ENCODE results near the gene OVCA2. TPM values are rescaled to one million over a fixed set of nuclear protein-coding genes. Genes with fewer than 3 reads are reported as not detected.
A peak's percentile ranks its signal among the peaks of the same experiment; 100 is the strongest.

The OVCA2 gene
- total RNA-seq, 4 donors from 2014 or later, result 36.6 to 51.5 (median 42.7) TPM

DNA sequence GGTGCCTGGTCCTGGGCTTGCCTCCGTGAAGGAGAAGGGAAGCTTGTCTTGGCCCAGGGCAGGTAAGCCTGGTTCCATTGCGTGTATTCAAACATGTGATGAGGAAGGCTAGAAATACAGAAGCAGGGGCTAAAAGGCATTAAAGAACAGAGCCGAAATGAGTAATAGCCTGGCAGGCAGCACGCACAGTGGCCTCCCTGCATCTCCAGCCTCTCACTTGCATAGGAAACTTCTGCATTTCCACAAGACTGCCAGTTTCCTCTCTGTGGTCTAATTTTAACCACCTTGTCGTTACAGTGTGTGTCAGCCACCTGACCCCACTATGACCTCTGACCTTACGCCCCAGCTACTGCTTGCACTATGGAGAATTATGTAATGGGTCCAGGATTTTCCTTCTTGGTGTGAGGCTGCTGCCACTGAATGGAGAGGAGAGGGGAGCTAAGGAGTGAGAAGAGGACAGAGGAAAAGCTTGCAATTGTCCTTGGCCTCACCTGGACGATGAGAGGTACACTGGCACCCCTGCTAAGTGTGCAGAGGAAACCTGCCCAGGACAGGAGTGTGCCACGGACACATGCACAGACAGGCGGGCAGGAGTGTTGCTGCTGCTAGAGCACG lies 45.9 kb downstream of the OVCA2 start:
- DNase-seq (ENCODE audit: low spot score in 2 of 2), result peak in 1 of 2 donors; percentile 71
- no peak for TF ChIP-seq EP300 (IDR thresholded peaks at IDR 0.05)
- TF ChIP-seq, protein P1, sequence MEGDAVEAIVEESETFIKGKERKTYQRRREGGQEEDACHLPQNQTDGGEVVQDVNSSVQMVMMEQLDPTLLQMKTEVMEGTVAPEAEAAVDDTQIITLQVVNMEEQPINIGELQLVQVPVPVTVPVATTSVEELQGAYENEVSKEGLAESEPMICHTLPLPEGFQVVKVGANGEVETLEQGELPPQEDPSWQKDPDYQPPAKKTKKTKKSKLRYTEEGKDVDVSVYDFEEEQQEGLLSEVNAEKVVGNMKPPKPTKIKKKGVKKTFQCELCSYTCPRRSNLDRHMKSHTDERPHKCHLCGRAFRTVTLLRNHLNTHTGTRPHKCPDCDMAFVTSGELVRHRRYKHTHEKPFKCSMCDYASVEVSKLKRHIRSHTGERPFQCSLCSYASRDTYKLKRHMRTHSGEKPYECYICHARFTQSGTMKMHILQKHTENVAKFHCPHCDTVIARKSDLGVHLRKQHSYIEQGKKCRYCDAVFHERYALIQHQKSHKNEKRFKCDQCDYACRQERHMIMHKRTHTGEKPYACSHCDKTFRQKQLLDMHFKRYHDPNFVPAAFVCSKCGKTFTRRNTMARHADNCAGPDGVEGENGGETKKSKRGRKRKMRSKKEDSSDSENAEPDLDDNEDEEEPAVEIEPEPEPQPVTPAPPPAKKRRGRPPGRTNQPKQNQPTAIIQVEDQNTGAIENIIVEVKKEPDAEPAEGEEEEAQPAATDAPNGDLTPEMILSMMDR (IDR thresholded peaks at IDR 0.05), result no peak
- TF ChIP-seq POLR2AphosphoS5 (IDR thresholded peaks at IDR 0.05), result peak in 1 of 3 donors; percentile 38
- no peak for TF ChIP-seq POLR2A (IDR thresholded peaks at IDR 0.05)
- Histone ChIP-seq H3K27ac (no peak overlapping the region), H3K4me3 (no peak overlapping the region), H3K4me1 (peaks cover 87% of the 10 kb centered on the region), H3K36me3 (no peaks in the 10 kb centered on the region), H3K27me3 (no peaks in the 10 kb centered on the region), H3K9me3 (no peaks in the 10 kb centered on the region)
- WGBS, result 57% methylated on average over 10 of the region's 10 CpGs

DNA sequence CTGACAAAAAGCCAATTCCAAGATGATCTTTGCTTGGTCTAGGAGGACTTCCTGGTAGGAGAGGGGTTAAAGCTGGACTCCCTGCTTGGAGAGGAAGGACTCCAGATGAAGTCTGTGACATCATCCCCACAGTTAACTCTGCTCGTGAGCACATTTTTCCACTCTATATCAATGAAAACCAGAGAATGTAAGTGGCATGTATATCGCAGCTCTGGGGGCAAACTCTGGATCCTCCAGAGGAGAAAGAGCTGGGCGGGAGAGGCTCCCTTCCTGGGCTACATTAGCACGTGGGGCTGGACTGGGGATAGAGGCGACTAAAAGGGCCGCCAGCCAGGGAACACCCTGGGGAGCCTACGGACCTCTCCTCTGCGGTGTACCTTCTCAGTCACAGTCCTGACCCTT lies 47.2 kb downstream of the OVCA2 start:
- 37% methylated on average over 8 of the region's 8 CpGs for WGBS
- DNase-seq (ENCODE audit: low spot score in 2 of 2), result no peak
- Histone ChIP-seq H3K4me1 (peaks cover 76% of the 10 kb centered on the region), H3K9me3 (no peaks in the 10 kb centered on the region), H3K27me3 (no peaks in the 10 kb centered on the region), H3K36me3 (no peaks in the 10 kb centered on the region), H3K27ac (peak overlapping the region; percentile 78), H3K4me3 (peak overlapping the region; percentile 40)
- TF ChIP-seq, protein P1 (IDR thresholded peaks at IDR 0.05), result no peak
- TF ChIP-seq EP300 (IDR thresholded peaks at IDR 0.05) (no peak), POLR2A (IDR thresholded peaks at IDR 0.05) (no peak), POLR2AphosphoS5 (IDR thresholded peaks at IDR 0.05) (no peak)

DNA sequence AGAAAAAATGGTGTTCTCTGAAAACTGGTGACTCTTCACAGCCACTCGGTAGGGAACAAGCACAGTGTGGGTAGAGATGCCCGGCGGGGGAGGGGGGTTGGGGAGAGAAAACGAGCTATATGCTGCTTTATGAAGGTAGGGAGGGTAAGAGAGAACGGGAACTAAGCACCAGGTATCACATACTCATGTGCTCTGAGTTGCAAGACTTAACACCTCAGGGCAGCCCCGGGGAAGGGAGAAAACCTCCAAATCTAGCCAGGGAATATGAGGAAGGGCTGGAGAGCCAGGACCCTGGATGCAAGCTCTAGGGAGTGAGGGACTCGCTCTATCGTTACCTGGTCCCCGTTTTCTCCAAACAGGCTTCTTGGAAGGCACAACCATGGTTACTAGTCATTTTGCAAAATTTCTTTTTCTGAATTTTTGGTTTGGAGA lies 48.4 kb downstream of the OVCA2 start:
- Histone ChIP-seq H3K4me3 (peak overlapping the region; percentile 40), H3K27ac (peak overlapping the region; percentile 78), H3K27me3 (no peaks in the 10 kb centered on the region), H3K36me3 (no peaks in the 10 kb centered on the region), H3K9me3 (no peaks in the 10 kb centered on the region), H3K4me1 (peaks cover 76% of the 10 kb centered on the region)
- no peak for DNase-seq (ENCODE audit: low spot score in 2 of 2)
- TF ChIP-seq POLR2AphosphoS5 (IDR thresholded peaks at IDR 0.05), result no peak
- no peak for TF ChIP-seq POLR2A (IDR thresholded peaks at IDR 0.05)
- TF ChIP-seq, protein P1 (IDR thresholded peaks at IDR 0.05), result no peak
- TF ChIP-seq EP300 (IDR thresholded peaks at IDR 0.05), result no peak
- 60% methylated on average over 9 of the region's 9 CpGs for WGBS

DNA sequence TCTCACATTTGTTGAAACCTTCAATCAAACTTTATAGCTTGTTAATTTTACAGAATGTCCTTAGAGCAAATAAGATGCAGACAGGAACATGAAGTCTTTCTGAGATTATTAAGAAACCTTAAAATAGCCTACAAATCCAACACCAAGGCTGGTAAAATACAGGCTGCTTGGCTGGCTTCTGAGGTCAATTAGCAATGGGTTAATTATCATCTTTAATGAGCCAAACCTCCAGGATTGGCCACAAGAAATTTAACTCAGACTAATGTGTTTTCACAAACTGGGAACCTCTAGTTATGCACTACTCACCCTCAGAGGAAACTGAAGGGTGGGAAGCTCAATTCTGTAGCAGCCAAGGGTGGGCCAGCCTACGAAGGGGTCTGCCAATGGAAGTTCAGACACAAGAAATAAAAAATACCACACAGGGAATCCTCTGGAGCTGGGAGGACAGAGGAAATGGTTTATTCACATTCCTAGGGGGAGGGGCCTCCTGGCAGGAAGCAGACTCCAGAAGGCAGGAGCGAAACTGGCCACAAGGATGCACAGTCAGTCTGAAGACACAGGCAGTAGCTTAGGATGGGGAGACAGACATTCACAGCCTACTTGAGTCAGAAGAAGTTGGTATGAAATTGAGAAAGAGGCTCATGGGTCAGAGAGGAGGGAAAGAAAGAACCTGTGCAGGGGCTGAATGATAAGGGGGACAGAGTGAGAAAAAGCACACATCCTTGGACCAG lies 49.1 kb downstream of the OVCA2 start:
- WGBS, result 19% methylated on average over 2 of the region's 2 CpGs
- Histone ChIP-seq H3K4me1 (peaks cover 75% of the 10 kb centered on the region), H3K4me3 (no peak overlapping the region), H3K9me3 (no peaks in the 10 kb centered on the region), H3K27me3 (no peaks in the 10 kb centered on the region), H3K27ac (peak overlapping the region; percentile 78), H3K36me3 (no peaks in the 10 kb centered on the region)
- peak in 1 of 2 donors; percentile 83 for DNase-seq (ENCODE audit: low spot score in 2 of 2)
- TF ChIP-seq POLR2AphosphoS5 (IDR thresholded peaks at IDR 0.05) (peak in 1 of 3 donors; percentile 44), EP300 (IDR thresholded peaks at IDR 0.05) (no peak)
- TF ChIP-seq, protein P1 (IDR thresholded peaks at IDR 0.05), result peak in 1 of 2 donors; percentile 28

DNA sequence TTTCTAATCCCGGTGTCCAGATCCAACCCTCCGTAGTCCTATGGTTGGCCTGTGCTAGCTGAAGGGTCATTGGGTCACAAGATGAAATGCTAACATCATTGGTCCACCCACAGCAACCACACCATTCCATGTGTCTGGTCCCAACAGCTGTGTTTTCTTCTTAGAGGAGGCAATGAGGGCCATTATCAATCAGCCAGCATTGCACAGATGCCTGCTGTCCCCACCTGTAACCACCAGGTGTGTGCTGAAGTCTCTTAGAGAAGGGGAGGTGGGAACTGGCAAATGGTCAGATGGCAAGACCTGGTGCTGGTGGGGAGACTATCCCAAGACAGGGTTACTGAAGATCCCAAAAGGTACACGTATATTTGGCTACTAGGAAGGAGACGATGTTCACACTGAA lies 50.4 kb downstream of the OVCA2 start:
- no peak overlapping the region for H3K4me3 ChIP-seq
- WGBS, result 93% methylated on average over 4 of the region's 4 CpGs
- TF ChIP-seq, protein P1 (IDR thresholded peaks at IDR 0.05), result no peak
- TF ChIP-seq POLR2AphosphoS5 (IDR thresholded peaks at IDR 0.05) (no peak), EP300 (IDR thresholded peaks at IDR 0.05) (no peak), POLR2A (IDR thresholded peaks at IDR 0.05) (no peak)
- no peak for DNase-seq (ENCODE audit: low spot score in 2 of 2)
- H3K9me3 ChIP-seq, result no peaks in the 10 kb centered on the region
- H3K27me3 ChIP-seq, result no peaks in the 10 kb centered on the region
- H3K27ac ChIP-seq, result no peak overlapping the region
- peaks cover 63% of the 10 kb centered on the region for H3K4me1 ChIP-seq
- no peaks in the 10 kb centered on the region for H3K36me3 ChIP-seq

All from suprapubic skin (tissue), 4 donors.